WTC11 (cell line): ENCODE results near the gene CERS3. TPM values are rescaled to one million over a fixed set of nuclear protein-coding genes. Genes with fewer than 3 reads are reported as not detected.

Experiments used
- ATAC-seq: fragments of 200-7000 bp; cut with Tn5 transposase; 2 replicates; pipeline ENCODE4 v1.10.0; 2021; ENCODE audit warnings: mild to moderate bottlenecking, moderate library complexity
- CTCF ChIA-PET: fragments of 300-600 bp; sonication (Branson Sonifier 250); formaldehyde crosslinking; loops from one replicate; lab custom pipeline; 2021; ENCODE audit warnings: antibody characterized with exemption; lab: Charles Lee
- POLR2A ChIA-PET: fragments of 350-600 bp; sonication (Branson Sonifier 250); formaldehyde crosslinking; loops from one replicate; lab custom pipeline; 2021; ENCODE audit warnings: antibody characterized with exemption; lab: Charles Lee
- DNase-seq: peaks from one replicate; pipeline ENCODE4 v3.0.0; 2021; ENCODE audit warnings: low spot score
- H3K27ac Mint-ChIP-seq: 2 replicates; pipeline ENCODE4 v1.8.0; 2021; ENCODE audit warnings: mixed read lengths
- H3K27me3 Mint-ChIP-seq: 2 replicates; pipeline ENCODE4 v1.8.0; 2021; ENCODE audit warnings: low read depth, mild to moderate bottlenecking, moderate library complexity, mixed read lengths
- H3K36me3 Mint-ChIP-seq: 2 replicates; pipeline ENCODE4 v1.8.0; 2021; ENCODE audit warnings: mixed read lengths
- H3K4me1 Mint-ChIP-seq: 2 replicates; pipeline ENCODE4 v1.8.0; 2022; ENCODE audit warnings: mixed read lengths
- H3K4me3 Mint-ChIP-seq: 2 replicates; pipeline ENCODE4 v1.8.0; 2021; ENCODE audit warnings: mild to moderate bottlenecking, moderate library complexity, mixed read lengths
- H3K9me3 Mint-ChIP-seq: 2 replicates; pipeline ENCODE4 v1.8.0; 2021; ENCODE audit warnings: mixed read lengths
- CBFB ChIP-seq: sonication (generic); formaldehyde crosslinking; IDR thresholded peaks from 2 replicates; pipeline ENCODE4 v1.8.1; 2022; ENCODE audit warnings: mild to moderate bottlenecking, low read depth, missing genetic modification reagents
- EMX1 ChIP-seq: fragments of 250-450 bp; sonication (Bioruptor Pico); IDR thresholded peaks from 2 replicates; pipeline ENCODE4 v1.8.0; 2021; ENCODE audit warnings: mild to moderate bottlenecking
- GRHL2 ChIP-seq: fragments of 250-450 bp; sonication (Bioruptor Pico); IDR thresholded peaks from 2 replicates; pipeline ENCODE4 v1.8.0; 2022; ENCODE audit warnings: mild to moderate bottlenecking, moderate library complexity; ENCODE audit not compliant: insufficient replicate concordance, severe bottlenecking
- GTF2I ChIP-seq: fragments of 250-450 bp; sonication (Bioruptor Pico); conservative IDR thresholded peaks from 2 replicates; pipeline ENCODE4 v1.4.0; 2021; ENCODE audit warnings: mild to moderate bottlenecking
- IRF1 ChIP-seq: sonication (generic); formaldehyde crosslinking; IDR thresholded peaks from 2 replicates; pipeline ENCODE4 v1.8.0; 2023; ENCODE audit warnings: missing genetic modification reagents
- MXD4 ChIP-seq: fragments of 250-450 bp; sonication (Bioruptor Pico); IDR thresholded peaks from 2 replicates; pipeline ENCODE4 v1.8.0; 2021; ENCODE audit warnings: mild to moderate bottlenecking, moderate library complexity, borderline replicate concordance
- NFE2L1 ChIP-seq: sonication (generic); formaldehyde crosslinking; IDR thresholded peaks from 2 replicates; pipeline ENCODE4 v1.8.1; 2023; ENCODE audit warnings: missing genetic modification reagents
- NFYB ChIP-seq: sonication (generic); formaldehyde crosslinking; conservative IDR thresholded peaks from 2 replicates; pipeline ENCODE4 v1.8.0; 2022; ENCODE audit warnings: low read depth, missing genetic modification reagents
- NR2C2 ChIP-seq: sonication (generic); formaldehyde crosslinking; IDR thresholded peaks from 2 replicates; pipeline ENCODE4 v1.8.0; 2022; ENCODE audit warnings: mild to moderate bottlenecking, missing genetic modification reagents
- PRDM15 ChIP-seq: sonication (generic); formaldehyde crosslinking; IDR thresholded peaks from 2 replicates; pipeline ENCODE4 v1.8.0; 2022; ENCODE audit warnings: missing genetic modification reagents
- PRRX2 ChIP-seq: fragments of 250-450 bp; sonication (Bioruptor Pico); IDR thresholded peaks from 2 replicates; pipeline ENCODE4 v1.8.0; 2021; ENCODE audit warnings: mild to moderate bottlenecking
- RORB ChIP-seq: fragments of 250-450 bp; sonication (Bioruptor Pico); IDR thresholded peaks from 2 replicates; pipeline ENCODE4 v1.9.0; 2021; ENCODE audit warnings: mild to moderate bottlenecking
- SMAD3 ChIP-seq: sonication (generic); formaldehyde crosslinking; IDR thresholded peaks from 2 replicates; pipeline ENCODE4 v1.8.0; 2022; ENCODE audit warnings: missing genetic modification reagents, mild to moderate bottlenecking, borderline replicate concordance
- SMAD4 ChIP-seq: sonication (generic); formaldehyde crosslinking; IDR thresholded peaks from 2 replicates; pipeline ENCODE4 v1.8.0; 2022; ENCODE audit warnings: mild to moderate bottlenecking, missing genetic modification reagents
- TCF7 ChIP-seq: sonication (generic); formaldehyde crosslinking; IDR thresholded peaks from 2 replicates; pipeline ENCODE4 v1.8.0; 2022; ENCODE audit warnings: mild to moderate bottlenecking, low read depth, missing genetic modification reagents, moderate library complexity
- USF1 ChIP-seq: sonication (generic); formaldehyde crosslinking; IDR thresholded peaks from 2 replicates; pipeline ENCODE4 v1.8.0; 2022; ENCODE audit warnings: mild to moderate bottlenecking, missing genetic modification reagents
- ZBTB21 ChIP-seq: sonication (generic); formaldehyde crosslinking; IDR thresholded peaks from 2 replicates; pipeline ENCODE4 v1.8.1; 2023; ENCODE audit warnings: mild to moderate bottlenecking, missing genetic modification reagents, borderline replicate concordance
- ZNF138 ChIP-seq: sonication (generic); formaldehyde crosslinking; conservative IDR thresholded peaks from 2 replicates; pipeline ENCODE4 v1.8.1; 2022; ENCODE audit warnings: mild to moderate bottlenecking, moderate library complexity, missing genetic modification reagents
- ZNF263 ChIP-seq: sonication (generic); formaldehyde crosslinking; IDR thresholded peaks from 2 replicates; pipeline ENCODE4 v1.8.1; 2022; ENCODE audit warnings: low read depth, mild to moderate bottlenecking, moderate library complexity, missing genetic modification reagents
- total RNA-seq: library from RNA; stranded (reverse); gene quantifications from 3 replicates; pipeline ENCODE4 v1.2.3, GENCODE V29; 2021
- TF ChIP-seq, protein P1 (sequence below): fragments of 200-600 bp; IDR thresholded peaks from 2 replicates; pipeline ENCODE4 v1.8.0; 2022; ENCODE audit warnings: antibody characterized with exemption
- TF ChIP-seq, protein P2 (sequence below): sonication (generic); formaldehyde crosslinking; IDR thresholded peaks from 2 replicates; pipeline ENCODE4 v1.8.1; 2022; ENCODE audit warnings: mild to moderate bottlenecking, moderate library complexity, missing genetic modification reagents
- TF ChIP-seq, protein P3 (sequence below): sonication (generic); formaldehyde crosslinking; IDR thresholded peaks from 2 replicates; pipeline ENCODE4 v1.8.1; 2022; ENCODE audit warnings: low read depth, mild to moderate bottlenecking, moderate library complexity, missing genetic modification reagents, borderline replicate concordance
- TF ChIP-seq, protein P4 (sequence below): fragments of 250-450 bp; sonication (Bioruptor Pico); IDR thresholded peaks from 2 replicates; pipeline ENCODE4 v1.8.0; 2021; ENCODE audit warnings: mild to moderate bottlenecking

Gene CERS3
- total RNA-seq, 1 experiment from 2014 or later, result 0.74 TPM

- CTCF ChIA-PET, result interaction anchor here (0.9 kb wide), 1 partner anchor 167 kb away, joined by 3 read pairs; no protein-coding TSS in a partner anchor
- POLR2A ChIA-PET, result no interaction called here
These were observed 20.0 kb downstream of the CERS3 start for GRCh38 chr15:100508641-100509300.

DNA sequence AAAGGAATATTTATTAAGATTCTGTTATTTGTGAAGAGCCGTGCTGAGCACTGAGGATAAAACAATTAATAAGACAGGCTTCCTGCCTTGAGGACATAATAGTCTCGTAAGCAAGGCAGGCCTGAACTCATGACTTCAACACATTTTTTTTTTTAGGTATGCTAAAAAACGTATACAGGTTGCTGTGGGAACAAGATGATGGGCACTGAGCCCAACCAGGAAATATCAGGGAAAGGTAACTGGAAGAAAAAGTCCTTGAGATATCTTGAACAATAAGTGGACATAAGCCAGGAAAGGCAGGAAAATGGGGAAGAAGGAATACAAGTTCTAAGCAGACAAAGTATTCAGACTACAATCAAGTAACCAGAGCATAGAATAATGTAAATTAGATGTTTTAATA, 26.1 kb downstream of the CERS3 start:
- peaks cover 22% of the 10 kb centered on the region for H3K9me3 Mint-ChIP-seq

More at GRCh38 chr15:100508641-100509300, 20.0 kb downstream of the CERS3 start:
- Mint-ChIP-seq H3K36me3 (no peaks in the 10 kb centered on the region), H3K4me1 (no peaks in the 10 kb centered on the region), H3K4me3 (no peak overlapping the region), H3K27ac (no peak overlapping the region), H3K9me3 (peaks cover 4% of the 10 kb centered on the region; the same call in 1 of the 2 replicates), H3K27me3 (no peaks in the 10 kb centered on the region)
- TF ChIP-seq SMAD4 (CRISPR knock-in tag), result no peak
- no peak for TF ChIP-seq NFYB (CRISPR knock-in tag)
- TF ChIP-seq CBFB, result no peak
- TF ChIP-seq, protein P1, sequence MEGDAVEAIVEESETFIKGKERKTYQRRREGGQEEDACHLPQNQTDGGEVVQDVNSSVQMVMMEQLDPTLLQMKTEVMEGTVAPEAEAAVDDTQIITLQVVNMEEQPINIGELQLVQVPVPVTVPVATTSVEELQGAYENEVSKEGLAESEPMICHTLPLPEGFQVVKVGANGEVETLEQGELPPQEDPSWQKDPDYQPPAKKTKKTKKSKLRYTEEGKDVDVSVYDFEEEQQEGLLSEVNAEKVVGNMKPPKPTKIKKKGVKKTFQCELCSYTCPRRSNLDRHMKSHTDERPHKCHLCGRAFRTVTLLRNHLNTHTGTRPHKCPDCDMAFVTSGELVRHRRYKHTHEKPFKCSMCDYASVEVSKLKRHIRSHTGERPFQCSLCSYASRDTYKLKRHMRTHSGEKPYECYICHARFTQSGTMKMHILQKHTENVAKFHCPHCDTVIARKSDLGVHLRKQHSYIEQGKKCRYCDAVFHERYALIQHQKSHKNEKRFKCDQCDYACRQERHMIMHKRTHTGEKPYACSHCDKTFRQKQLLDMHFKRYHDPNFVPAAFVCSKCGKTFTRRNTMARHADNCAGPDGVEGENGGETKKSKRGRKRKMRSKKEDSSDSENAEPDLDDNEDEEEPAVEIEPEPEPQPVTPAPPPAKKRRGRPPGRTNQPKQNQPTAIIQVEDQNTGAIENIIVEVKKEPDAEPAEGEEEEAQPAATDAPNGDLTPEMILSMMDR, result no peak
- ATAC-seq (no peak), DNase-seq (no peak)

GRCh38 chr15:100501117-100501516, 27.6 kb downstream of the CERS3 start:
- no peak overlapping the region for H3K4me3 Mint-ChIP-seq
- DNase-seq (no peak), ATAC-seq (no peak)
- TF ChIP-seq SMAD3 (CRISPR knock-in tag) (no peak), NR2C2 (CRISPR knock-in tag) (no peak), GTF2I (CRISPR knock-in tag) (no peak), USF1 (CRISPR knock-in tag) (no peak), PRDM15 (CRISPR knock-in tag) (no peak), NFYB (CRISPR knock-in tag) (no peak), IRF1 (CRISPR knock-in tag) (no peak)
- TF ChIP-seq, protein P1, result no peak
- TF ChIP-seq, protein P2, sequence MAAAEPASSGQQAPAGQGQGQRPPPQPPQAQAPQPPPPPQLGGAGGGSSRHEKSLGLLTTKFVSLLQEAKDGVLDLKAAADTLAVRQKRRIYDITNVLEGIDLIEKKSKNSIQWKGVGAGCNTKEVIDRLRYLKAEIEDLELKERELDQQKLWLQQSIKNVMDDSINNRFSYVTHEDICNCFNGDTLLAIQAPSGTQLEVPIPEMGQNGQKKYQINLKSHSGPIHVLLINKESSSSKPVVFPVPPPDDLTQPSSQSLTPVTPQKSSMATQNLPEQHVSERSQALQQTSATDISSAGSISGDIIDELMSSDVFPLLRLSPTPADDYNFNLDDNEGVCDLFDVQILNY (CRISPR knock-in tag), result no peak
- H3K27ac Mint-ChIP-seq, result no peak overlapping the region
- CTCF ChIA-PET, result no interaction called here
- no peaks in the 10 kb centered on the region for H3K36me3 Mint-ChIP-seq
- no peaks in the 10 kb centered on the region for H3K4me1 Mint-ChIP-seq
- H3K27me3 Mint-ChIP-seq, result no peaks in the 10 kb centered on the region; the same call in 1 of the 2 replicates
- H3K9me3 Mint-ChIP-seq, result peaks cover 22% of the 10 kb centered on the region
- POLR2A ChIA-PET, result no interaction called here

More for the DNA sequence above, 26.1 kb downstream of the CERS3 start:
- no peak overlapping the region for H3K4me3 Mint-ChIP-seq
- ChIA-PET POLR2A (no interaction called here), CTCF (no interaction called here)
- no peak for ATAC-seq
- no peak overlapping the region for H3K27ac Mint-ChIP-seq
- TF ChIP-seq NFE2L1 (CRISPR knock-in tag) (no peak), GRHL2 (CRISPR knock-in tag) (no peak), ZNF138 (CRISPR knock-in tag) (no peak), PRRX2 (no peak), GTF2I (CRISPR knock-in tag) (no peak), ZBTB21 (CRISPR knock-in tag) (no peak), EMX1 (CRISPR knock-in tag) (no peak), ZNF263 (CRISPR knock-in tag) (no peak), MXD4 (CRISPR knock-in tag) (no peak), TCF7 (CRISPR knock-in tag) (no peak), RORB (CRISPR knock-in tag) (no peak)
- TF ChIP-seq, protein P3, sequence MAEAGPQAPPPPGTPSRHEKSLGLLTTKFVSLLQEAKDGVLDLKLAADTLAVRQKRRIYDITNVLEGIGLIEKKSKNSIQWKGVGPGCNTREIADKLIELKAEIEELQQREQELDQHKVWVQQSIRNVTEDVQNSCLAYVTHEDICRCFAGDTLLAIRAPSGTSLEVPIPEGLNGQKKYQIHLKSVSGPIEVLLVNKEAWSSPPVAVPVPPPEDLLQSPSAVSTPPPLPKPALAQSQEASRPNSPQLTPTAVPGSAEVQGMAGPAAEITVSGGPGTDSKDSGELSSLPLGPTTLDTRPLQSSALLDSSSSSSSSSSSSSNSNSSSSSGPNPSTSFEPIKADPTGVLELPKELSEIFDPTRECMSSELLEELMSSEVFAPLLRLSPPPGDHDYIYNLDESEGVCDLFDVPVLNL (CRISPR knock-in tag), result no peak
- TF ChIP-seq, protein P4, sequence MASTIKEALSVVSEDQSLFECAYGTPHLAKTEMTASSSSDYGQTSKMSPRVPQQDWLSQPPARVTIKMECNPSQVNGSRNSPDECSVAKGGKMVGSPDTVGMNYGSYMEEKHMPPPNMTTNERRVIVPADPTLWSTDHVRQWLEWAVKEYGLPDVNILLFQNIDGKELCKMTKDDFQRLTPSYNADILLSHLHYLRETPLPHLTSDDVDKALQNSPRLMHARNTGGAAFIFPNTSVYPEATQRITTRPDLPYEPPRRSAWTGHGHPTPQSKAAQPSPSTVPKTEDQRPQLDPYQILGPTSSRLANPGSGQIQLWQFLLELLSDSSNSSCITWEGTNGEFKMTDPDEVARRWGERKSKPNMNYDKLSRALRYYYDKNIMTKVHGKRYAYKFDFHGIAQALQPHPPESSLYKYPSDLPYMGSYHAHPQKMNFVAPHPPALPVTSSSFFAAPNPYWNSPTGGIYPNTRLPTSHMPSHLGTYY (CRISPR knock-in tag), result no peak
- no peaks in the 10 kb centered on the region for H3K4me1 Mint-ChIP-seq
- DNase-seq, result no peak
- H3K36me3 Mint-ChIP-seq, result no peaks in the 10 kb centered on the region
- H3K27me3 Mint-ChIP-seq, result no peaks in the 10 kb centered on the region; the same call in 1 of the 2 replicates
